Nephron (organoid): ENCODE data around the gene NAT10.

ENCODE experiments used
- H3K27ac Mint-ChIP-seq, 3 experiments: 2 replicates each; pipeline ENCODE4 v1.8.0; 2020; ENCODE audit warnings: mixed read lengths in 3 of 3, mild to moderate bottlenecking in 2 of 3, moderate library complexity in 1 of 3
- H3K27me3 Mint-ChIP-seq: 2 replicates; pipeline ENCODE4 v1.8.0; 2021; ENCODE audit warnings: low read depth, mild to moderate bottlenecking, moderate library complexity, mixed read lengths
- H3K36me3 Mint-ChIP-seq: 2 replicates; pipeline ENCODE4 v1.8.0; 2020; ENCODE audit warnings: low read depth, mixed read lengths
- H3K4me1 Mint-ChIP-seq: 2 replicates; pipeline ENCODE4 v1.8.0; 2020; ENCODE audit warnings: mixed read lengths
- H3K4me3 Mint-ChIP-seq, 3 experiments: 2 replicates each; pipeline ENCODE4 v1.8.0; 2020; ENCODE audit warnings: mild to moderate bottlenecking in 3 of 3, mixed read lengths in 3 of 3, moderate library complexity in 2 of 3
- H3K9me3 Mint-ChIP-seq: 2 replicates; pipeline ENCODE4 v1.8.0; 2020; ENCODE audit warnings: mixed read lengths
- TF ChIP-seq, protein P1 (sequence below), 3 experiments: fragments of 200-600 bp; sonication (generic); IDR thresholded peaks; one replicate each; pipeline ENCODE4 v1.5.0; 2021; ENCODE audit warnings: antibody characterized with exemption in 3 of 3; ENCODE audit not compliant: unreplicated experiment in 3 of 3

The NAT10 gene

DNA sequence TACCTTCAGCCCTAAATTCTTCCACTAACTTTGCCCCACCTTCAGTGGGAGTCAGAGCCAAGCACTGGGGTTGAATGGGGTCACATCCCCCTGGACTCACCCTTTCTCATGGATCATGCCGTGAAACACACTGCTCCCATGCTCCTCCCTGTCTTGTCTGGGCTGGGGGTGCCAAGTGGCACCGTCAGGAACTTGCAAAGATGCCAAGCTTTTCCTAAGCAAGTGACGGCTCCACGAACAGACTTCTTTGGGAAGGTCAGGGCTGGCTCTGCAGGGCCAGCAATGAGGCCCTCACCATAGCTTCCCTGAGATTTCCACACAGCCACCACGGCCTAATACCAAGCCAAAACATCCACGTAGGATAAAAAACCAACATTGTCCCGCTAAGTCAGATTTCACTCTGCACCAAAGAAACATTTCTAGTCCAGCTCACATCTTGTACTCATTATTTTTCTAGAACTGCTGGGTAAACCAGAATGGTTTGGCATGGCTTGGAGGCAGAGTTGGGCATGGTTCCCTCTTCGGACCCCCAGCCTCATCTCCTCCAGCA, 76.5 kb downstream of the NAT10 start:
- Mint-ChIP-seq H3K27ac (no peak overlapping the region), H3K27me3 (peaks cover 11% of the 10 kb centered on the region), H3K9me3 (no peaks in the 10 kb centered on the region), H3K4me3 (no peak overlapping the region), H3K36me3 (no peaks in the 10 kb centered on the region), H3K4me1 (peaks cover 34% of the 10 kb centered on the region)
- TF ChIP-seq, protein P1, sequence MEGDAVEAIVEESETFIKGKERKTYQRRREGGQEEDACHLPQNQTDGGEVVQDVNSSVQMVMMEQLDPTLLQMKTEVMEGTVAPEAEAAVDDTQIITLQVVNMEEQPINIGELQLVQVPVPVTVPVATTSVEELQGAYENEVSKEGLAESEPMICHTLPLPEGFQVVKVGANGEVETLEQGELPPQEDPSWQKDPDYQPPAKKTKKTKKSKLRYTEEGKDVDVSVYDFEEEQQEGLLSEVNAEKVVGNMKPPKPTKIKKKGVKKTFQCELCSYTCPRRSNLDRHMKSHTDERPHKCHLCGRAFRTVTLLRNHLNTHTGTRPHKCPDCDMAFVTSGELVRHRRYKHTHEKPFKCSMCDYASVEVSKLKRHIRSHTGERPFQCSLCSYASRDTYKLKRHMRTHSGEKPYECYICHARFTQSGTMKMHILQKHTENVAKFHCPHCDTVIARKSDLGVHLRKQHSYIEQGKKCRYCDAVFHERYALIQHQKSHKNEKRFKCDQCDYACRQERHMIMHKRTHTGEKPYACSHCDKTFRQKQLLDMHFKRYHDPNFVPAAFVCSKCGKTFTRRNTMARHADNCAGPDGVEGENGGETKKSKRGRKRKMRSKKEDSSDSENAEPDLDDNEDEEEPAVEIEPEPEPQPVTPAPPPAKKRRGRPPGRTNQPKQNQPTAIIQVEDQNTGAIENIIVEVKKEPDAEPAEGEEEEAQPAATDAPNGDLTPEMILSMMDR (IDR thresholded peaks at IDR 0.05; ENCODE audit: unreplicated experiment in 3 of 3): no peak

DNA sequence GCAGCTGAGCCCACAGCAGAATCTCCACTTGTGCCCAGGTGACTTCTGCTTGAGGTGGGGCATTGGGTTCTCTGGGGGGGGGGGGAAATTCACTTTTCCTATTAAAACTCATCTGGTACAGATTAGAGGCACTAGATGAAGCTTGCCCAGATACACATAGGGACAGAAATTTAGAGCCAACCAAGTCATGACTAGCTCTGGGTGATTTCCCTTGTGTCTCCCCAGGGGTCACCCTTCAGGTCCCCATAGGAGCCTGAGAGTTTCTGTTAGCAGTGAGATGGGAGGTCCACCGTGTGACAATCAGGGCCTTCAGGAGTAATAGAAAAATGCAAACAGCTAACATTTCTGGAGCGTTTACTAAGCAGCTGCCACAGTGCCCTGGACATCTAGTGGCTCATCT, 77.0 kb downstream of the NAT10 start:
- peaks cover 39% of the 10 kb centered on the region for H3K4me1 Mint-ChIP-seq
- H3K9me3 Mint-ChIP-seq: no peaks in the 10 kb centered on the region
- H3K36me3 Mint-ChIP-seq: no peaks in the 10 kb centered on the region
- peaks cover 11% of the 10 kb centered on the region for H3K27me3 Mint-ChIP-seq
- H3K4me3 Mint-ChIP-seq: no peak overlapping the region
- TF ChIP-seq, protein P1 (IDR thresholded peaks at IDR 0.05; ENCODE audit: unreplicated experiment in 3 of 3): no peak
- H3K27ac Mint-ChIP-seq: no peak overlapping the region

DNA sequence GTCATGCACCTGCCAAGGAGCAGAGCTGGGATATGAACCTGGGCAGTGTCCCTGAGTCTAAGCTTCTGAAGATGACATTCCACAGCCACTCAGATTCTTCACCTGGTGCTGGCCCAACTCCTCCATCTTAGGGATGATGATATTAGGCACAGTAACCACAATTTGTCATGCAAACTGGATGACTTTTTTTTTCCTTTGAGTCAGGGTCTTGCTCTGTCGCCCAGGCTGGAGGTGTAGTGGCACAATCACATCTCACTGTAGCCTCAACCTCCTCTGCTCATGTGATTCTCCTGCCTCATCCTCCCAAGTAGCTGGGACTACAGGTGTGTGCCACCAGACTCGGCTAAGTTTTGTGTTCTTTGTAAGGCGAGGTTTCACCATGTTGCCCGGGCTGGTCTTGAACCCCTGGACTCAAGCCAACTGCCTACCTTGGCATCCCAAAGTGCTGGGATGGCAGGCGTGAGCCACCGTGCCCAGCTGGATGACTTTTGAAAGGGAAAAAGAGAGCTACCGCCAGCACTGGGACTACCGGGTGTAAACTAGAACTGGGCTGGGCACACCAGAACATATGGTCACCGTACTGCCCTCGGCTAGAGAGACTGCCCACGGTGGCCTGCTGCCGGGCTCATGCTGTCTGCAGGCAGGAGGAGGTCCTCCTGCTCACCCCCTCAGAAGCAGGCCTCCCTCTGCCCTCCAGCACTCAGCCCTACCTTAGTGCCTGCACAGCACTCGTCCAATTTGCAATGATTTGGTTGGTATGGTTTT, 77.7 kb downstream of the NAT10 start:
- Mint-ChIP-seq H3K9me3 (no peaks in the 10 kb centered on the region), H3K27me3 (peaks cover 6% of the 10 kb centered on the region), H3K4me1 (peaks cover 40% of the 10 kb centered on the region), H3K4me3 (no peak overlapping the region), H3K36me3 (no peaks in the 10 kb centered on the region), H3K27ac (peak overlapping the region in 1 of 3 experiments; percentile 63)
- TF ChIP-seq, protein P1 (IDR thresholded peaks at IDR 0.05; ENCODE audit: unreplicated experiment in 3 of 3): no peak

DNA sequence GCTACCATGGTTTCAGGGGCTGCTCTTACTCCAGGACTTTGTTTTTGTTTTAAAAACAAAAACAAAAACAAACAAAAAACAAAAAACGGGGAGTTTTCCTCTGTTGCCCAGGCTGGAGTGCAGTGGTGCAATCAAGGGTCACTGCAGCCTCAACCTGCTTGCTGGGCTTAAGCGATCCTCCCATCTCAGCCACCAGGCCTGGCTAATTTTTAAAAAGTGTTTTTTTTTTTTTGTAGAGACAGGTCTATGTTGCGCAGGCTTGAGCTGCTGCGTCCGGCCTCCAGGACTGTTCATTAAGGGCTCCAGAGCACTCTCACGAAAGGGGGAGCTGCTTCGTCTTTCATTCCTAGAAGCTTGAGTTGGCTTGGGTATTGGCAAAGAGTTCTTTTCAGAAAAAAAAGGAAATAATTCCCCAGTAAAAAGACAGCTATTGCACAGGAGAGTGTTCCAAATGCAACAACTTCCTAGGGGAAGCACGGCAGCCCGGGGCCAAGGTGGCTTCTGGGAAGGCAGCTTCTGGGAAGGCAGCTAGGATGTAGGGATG, 78.5 kb downstream of the NAT10 start:
- Mint-ChIP-seq H3K27me3 (peaks cover 7% of the 10 kb centered on the region), H3K27ac (peak overlapping the region in 1 of 3 experiments; percentile 63)

DNA sequence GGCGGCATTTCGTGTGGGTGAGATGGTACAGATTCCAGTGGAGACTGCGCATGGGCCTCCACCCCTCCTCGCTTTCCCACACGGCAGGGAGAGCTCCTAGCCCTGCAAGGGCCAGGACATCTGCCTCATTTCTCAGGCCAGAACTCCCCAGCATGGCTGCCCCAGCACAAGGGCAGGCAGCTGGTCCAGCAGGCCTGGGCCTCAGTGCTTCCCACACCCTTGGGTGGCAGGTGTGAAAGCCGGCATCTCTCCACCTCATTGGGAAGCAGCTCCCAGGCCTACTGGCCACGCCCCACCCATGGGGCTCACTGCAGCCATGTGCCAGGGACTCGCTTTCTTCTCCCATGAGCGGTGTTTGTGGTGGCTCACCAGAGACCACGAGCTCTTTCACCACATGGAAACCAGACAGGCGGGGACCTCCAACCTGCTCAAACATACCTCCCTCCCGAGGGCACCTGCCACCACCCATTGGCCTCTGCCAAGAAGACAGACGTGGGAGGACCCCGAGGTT, 79.1 kb downstream of the NAT10 start:
- H3K4me1 Mint-ChIP-seq: peaks cover 50% of the 10 kb centered on the region
- TF ChIP-seq, protein P1 (IDR thresholded peaks at IDR 0.05; ENCODE audit: unreplicated experiment in 3 of 3): no peak
- no peak overlapping the region for H3K4me3 Mint-ChIP-seq
- no peaks in the 10 kb centered on the region for H3K36me3 Mint-ChIP-seq
- H3K27ac Mint-ChIP-seq: no peak overlapping the region
- no peaks in the 10 kb centered on the region for H3K9me3 Mint-ChIP-seq
- peaks cover 5% of the 10 kb centered on the region for H3K27me3 Mint-ChIP-seq

More for the DNA sequence above, 78.5 kb downstream of the NAT10 start:
- peaks cover 48% of the 10 kb centered on the region for H3K4me1 Mint-ChIP-seq
- H3K9me3 Mint-ChIP-seq: no peaks in the 10 kb centered on the region
- H3K4me3 Mint-ChIP-seq: no peak overlapping the region
- no peaks in the 10 kb centered on the region for H3K36me3 Mint-ChIP-seq
- TF ChIP-seq, protein P1 (IDR thresholded peaks at IDR 0.05; ENCODE audit: unreplicated experiment in 3 of 3): no peak
